GM12892 (cell line): ENCODE results near the gene ANGPTL5. TPM values are rescaled to one million over a fixed set of nuclear protein-coding genes. Genes with fewer than 3 reads are reported as not detected.
"Not testable (repeated sequence)": the region's sequence is repeated elsewhere in the genome, so short reads cannot be mapped to it uniquely, and the experiment has no call there.

ENCODE experiments used
- DNase-seq: peaks from one replicate; pipeline ENCODE4 v3.0.0; 2011; ENCODE audit not compliant: insufficient read length
- FAIRE-seq: peaks from 2 replicates; lab custom pipeline; 2011; peaks lifted over from hg19 to GRCh38; lab: Jason Lieb, UNC
- POLR2A ChIP-seq: IDR thresholded peaks from 2 replicates; pipeline ENCODE4 v1.6.1; 2011; ENCODE audit warnings: low read depth, low read length, control low read depth
- POLR2AphosphoS5 ChIP-seq: IDR thresholded peaks from 2 replicates; pipeline ENCODE4 v1.6.1; 2011; ENCODE audit warnings: low read depth, low read length, control low read depth
- TAF1 ChIP-seq: IDR thresholded peaks from 2 replicates; pipeline ENCODE4 v1.6.1; 2011; ENCODE audit warnings: low read depth, mild to moderate bottlenecking, control low read depth, low read length, borderline replicate concordance
- polyA plus RNA-seq: library from polyadenylated mRNA; unstranded; fragments of >200 nt; gene quantifications from one replicate; pipeline ENCODE4 v1.2.1, GENCODE V29; 2012; ENCODE audit warnings: missing spikeins, inconsistent platforms; ENCODE audit not compliant: missing spikeins

The ANGPTL5 gene
- not detected for polyA plus RNA-seq

GRCh38 chr11:101916422-101916821 is at the start of gene ANGPTL5:
Gene ANGPTL5 (minus strand): TSS chr11:101916522. CDS start chr11:101907909, 8,613 bp downstream.
- no peak for FAIRE-seq
- TF ChIP-seq POLR2A (no peak), POLR2AphosphoS5 (no peak), TAF1 (no peak)
- no peak for DNase-seq

DNA sequence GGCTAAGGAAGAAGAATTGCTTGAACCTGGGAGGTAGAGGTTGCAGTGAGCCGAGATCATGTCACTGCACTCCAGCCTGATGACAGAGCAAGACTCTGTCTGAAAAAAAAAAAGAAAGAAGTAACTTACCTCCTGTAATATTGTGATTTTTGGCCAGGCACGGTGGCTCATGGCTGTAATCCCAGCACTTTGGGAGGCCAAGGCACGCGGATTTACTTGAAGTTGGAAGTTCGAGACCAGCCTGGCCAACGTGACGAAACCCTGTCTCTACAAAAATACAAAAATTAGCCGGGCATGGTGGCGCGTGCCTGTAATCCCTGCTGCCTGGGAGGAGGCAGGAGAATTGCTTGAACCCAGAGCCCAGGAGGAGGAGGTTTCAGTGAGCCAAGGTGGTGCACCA is 47.9 kb upstream of the ANGPTL5 start:
- FAIRE-seq, result not testable (repeated sequence)

GRCh38 chr11:101960231-101960630 is 43.9 kb upstream of the ANGPTL5 start:
- TF ChIP-seq POLR2A, result no peak
- FAIRE-seq (no peak), DNase-seq (no peak)

More for the DNA sequence above, 47.9 kb upstream of the ANGPTL5 start:
- DNase-seq, result not testable (repeated sequence)

GRCh38 chr11:101955701-101956100 is 39.4 kb upstream of the ANGPTL5 start:
- no peak for TF ChIP-seq POLR2A
- TF ChIP-seq POLR2AphosphoS5, result no peak
- no peak for TF ChIP-seq TAF1
- DNase-seq, result no peak
- no peak for FAIRE-seq

- no peak for DNase-seq
- no peak for TF ChIP-seq POLR2AphosphoS5
- TF ChIP-seq POLR2A, result no peak
- no peak for TF ChIP-seq TAF1
- FAIRE-seq, result no peak
These were observed 39.0 kb upstream of the ANGPTL5 start for GRCh38 chr11:101955278-101955677.

DNA sequence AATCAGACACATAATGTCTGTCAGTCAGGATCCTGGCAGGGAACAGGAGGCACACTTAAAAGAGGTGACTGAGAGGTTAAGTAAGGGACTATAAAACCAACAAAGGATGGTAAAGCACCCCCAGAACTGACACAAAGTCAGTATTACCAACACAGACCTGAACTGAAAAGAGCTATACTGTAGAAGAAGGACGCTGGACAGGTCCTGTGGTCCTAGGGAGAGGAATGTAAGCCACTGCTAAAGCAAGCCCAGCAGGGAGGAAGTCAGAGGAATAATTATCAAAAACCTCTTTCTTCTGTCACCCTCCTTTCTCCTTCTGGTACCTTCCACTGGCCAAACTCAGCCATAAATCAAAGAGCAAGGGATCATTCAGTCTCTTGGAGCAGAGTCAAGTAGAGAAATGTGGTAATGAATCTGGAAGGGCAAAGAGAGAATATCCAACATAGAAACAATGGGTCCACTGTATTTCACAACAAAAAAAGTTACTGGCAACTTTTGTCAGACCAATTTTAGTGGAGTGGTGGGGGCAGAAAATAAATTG is 33.4 kb upstream of the ANGPTL5 start:
- FAIRE-seq, result no peak
- TF ChIP-seq TAF1 (no peak), POLR2AphosphoS5 (no peak), POLR2A (no peak)
- no peak for DNase-seq

- no peak for TF ChIP-seq POLR2AphosphoS5
- no peak for TF ChIP-seq POLR2A
- TF ChIP-seq TAF1, result no peak
- FAIRE-seq (no peak), DNase-seq (no peak)
These were observed 29.1 kb upstream of the ANGPTL5 start for GRCh38 chr11:101945448-101945847.

DNA sequence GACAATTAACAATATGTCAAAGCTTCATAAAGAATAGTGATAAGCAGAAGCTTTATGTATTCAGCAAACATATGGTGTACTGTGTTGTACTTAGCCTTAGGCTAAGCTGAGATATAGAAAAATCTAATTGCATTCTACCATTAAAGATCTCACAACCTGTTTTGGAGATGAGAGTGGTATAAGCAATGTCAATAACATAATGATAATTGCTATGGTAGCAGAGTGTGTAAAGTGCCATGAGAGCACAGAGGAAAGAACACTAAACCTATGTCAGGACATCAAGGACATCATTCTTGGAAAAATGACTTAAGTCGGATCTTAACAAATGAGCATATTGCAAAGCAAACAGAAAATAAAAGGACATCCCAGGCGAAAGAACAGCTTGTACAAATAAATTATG is 28.6 kb upstream of the ANGPTL5 start:
- TF ChIP-seq POLR2AphosphoS5 (no peak), TAF1 (no peak), POLR2A (no peak)
- DNase-seq (no peak), FAIRE-seq (no peak)

DNA sequence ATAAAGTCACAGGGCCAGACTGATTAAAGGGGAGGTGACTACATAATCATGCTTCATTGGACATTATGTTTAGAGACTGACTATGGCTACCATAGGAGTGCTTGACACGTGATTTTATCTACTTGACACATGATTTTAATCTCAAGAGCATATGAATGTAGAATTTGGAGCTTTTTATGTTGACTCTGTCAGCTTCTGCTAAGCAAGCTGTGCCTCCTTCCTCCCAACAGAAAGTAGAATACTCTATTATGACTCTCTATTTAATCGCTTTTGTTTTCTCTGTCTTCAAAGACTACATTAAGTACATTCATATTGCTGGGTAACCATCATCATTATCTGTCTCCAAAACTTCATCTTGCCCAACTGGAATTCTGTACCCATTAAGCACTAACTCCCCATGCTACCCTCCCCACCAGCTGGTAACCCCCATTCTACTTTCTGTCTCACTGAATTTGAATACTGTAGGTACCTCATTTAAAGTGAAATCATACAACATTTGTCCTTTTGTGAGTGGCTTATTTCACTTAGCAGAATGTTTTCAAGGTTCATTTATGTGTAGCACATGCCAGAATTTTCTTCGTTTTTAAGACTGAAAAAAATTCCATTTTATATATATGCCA is 24.7 kb upstream of the ANGPTL5 start:
- FAIRE-seq, result no peak
- TF ChIP-seq TAF1 (no peak), POLR2A (no peak), POLR2AphosphoS5 (no peak)
- DNase-seq, result no peak

- FAIRE-seq (no peak), DNase-seq (no peak)
- no peak for TF ChIP-seq POLR2A
These were observed 15.4 kb upstream of the ANGPTL5 start for GRCh38 chr11:101931692-101932091.

DNA sequence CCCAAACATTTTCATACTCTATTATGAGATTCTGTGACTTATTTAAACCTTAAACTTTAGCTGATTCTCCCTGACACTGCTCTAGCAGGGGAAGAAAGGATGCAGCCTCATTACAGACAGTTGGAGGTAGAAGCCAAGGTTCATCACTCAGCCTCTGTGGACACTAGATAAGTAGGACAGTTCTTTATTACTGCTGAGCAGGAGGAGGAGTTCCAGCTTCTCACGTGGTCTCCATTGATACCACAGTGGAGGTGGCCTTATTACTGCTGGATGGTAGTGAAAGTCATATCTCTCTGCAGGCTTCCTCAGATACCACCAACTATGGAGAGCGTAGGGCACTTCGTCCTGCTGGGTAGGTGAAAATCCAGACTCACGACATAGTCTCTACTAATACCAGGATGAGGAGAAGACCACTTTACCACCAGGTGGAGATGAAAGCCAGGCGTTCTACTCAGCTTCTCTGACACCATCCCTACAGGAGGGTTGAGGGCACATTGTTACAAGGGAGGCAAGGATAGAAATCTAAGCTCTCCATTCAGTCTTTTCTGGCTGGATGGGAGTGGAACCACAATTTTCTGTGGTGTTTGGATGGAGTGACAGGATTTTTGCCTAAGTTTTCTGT is 13.1 kb upstream of the ANGPTL5 start:
- no peak for TF ChIP-seq TAF1
- TF ChIP-seq POLR2A, result no peak
- TF ChIP-seq POLR2AphosphoS5, result no peak
- FAIRE-seq (no peak), DNase-seq (no peak)

- TF ChIP-seq TAF1, result no peak
- TF ChIP-seq POLR2AphosphoS5, result no peak
- no peak for TF ChIP-seq POLR2A
- DNase-seq (no peak), FAIRE-seq (no peak)
These were observed 7.2 kb upstream of the ANGPTL5 start for GRCh38 chr11:101923554-101923953.

DNA sequence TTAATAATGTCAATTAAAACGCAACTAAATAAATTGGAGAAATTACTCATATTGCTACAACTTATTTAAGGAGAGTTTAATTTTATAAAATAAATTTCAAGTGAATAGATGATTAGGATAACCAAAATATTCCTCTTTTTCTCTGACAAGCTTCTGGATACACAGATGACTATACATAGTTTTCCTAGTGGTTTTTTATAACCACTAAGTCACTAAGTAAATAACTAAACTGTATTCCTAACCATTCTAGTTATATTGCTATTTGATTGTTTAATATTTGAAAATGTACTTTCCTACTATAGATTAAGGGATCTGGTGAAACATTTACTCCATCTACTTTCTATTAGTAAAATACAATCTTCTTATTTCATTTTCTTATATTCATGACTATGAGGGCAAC is 4.7 kb upstream of the ANGPTL5 start:
- FAIRE-seq (no peak), DNase-seq (no peak)
- no peak for TF ChIP-seq POLR2AphosphoS5
- no peak for TF ChIP-seq TAF1
- no peak for TF ChIP-seq POLR2A
